ENCODE data around the gene NRBF2.
A peak's percentile ranks its signal among the peaks of the same experiment; 100 is the strongest.

Gene NRBF2

GRCh38 chr10:63166742-63167258 is 33.7 kb downstream of the NRBF2 start:
- peak; percentile 65 for DNase-seq

- DNase-seq: no peak
Measured at GRCh38 chr10:63168821-63169462, 35.8 kb downstream of the NRBF2 start.

GRCh38 chr10:63169624-63170023 is 36.5 kb downstream of the NRBF2 start:
- DNase-seq: no peak

GRCh38 chr10:63171255-63171855 is 38.2 kb downstream of the NRBF2 start:
- no peak for DNase-seq

GRCh38 chr10:63171926-63172325 is 38.8 kb downstream of the NRBF2 start:
- DNase-seq: no peak

- no peak for DNase-seq
Measured at GRCh38 chr10:63173468-63174232, 40.5 kb downstream of the NRBF2 start.

- no peak for DNase-seq
Measured at GRCh38 chr10:63175534-63175933, 42.4 kb downstream of the NRBF2 start.

- DNase-seq: no peak
Measured at GRCh38 chr10:63192826-63193225, 59.7 kb downstream of the NRBF2 start.

- DNase-seq: no peak
Measured at GRCh38 chr10:63197344-63198092, 64.4 kb downstream of the NRBF2 start.

GRCh38 chr10:63199716-63200115 is 66.6 kb downstream of the NRBF2 start:
- DNase-seq: no peak

GRCh38 chr10:63200431-63200830 is 67.3 kb downstream of the NRBF2 start:
- no peak for DNase-seq

- DNase-seq: no peak
Measured at GRCh38 chr10:63201118-63201517, 68.0 kb downstream of the NRBF2 start.
